Esophagus muscularis mucosa (tissue), 3 donors: ENCODE measurements around the gene ERVV-1.

Experiments
- EP300 ChIP-seq: sonication (generic); formaldehyde crosslinking; IDR thresholded peaks from one replicate; pipeline ENCODE4 v1.6.1; 2017; ENCODE audit warnings: antibody characterized with exemption
- POLR2AphosphoS5 ChIP-seq, 2 donors: sonication (generic); formaldehyde crosslinking; IDR thresholded peaks; one replicate each; pipeline ENCODE4 v1.6.1; 2017; ENCODE audit warnings: antibody characterized with exemption in 2 of 2

GRCh38 chr19:53013621-53014020 lies at the start of gene ERVV-1:
- no peak for TF ChIP-seq POLR2AphosphoS5 (IDR thresholded peaks at IDR 0.05)
- no peak for TF ChIP-seq EP300
